Vagina (tissue), 2 donors: ENCODE measurements around the gene PSMD8.

Experiments used
- POLR2A ChIP-seq, 2 donors: fragments of 450-650 bp; IDR thresholded peaks; one replicate each; pipeline ENCODE4 v1.6.1; 2017; ENCODE audit warnings: antibody characterized with exemption in 2 of 2, mild to moderate bottlenecking in 2 of 2, moderate library complexity in 2 of 2
- POLR2AphosphoS5 ChIP-seq, 2 donors: sonication (generic); formaldehyde crosslinking; IDR thresholded peaks; one replicate each; pipeline ENCODE4 v1.9.0; 2017; ENCODE audit warnings: antibody characterized with exemption in 2 of 2, mild to moderate bottlenecking in 2 of 2, low read depth in 1 of 2; ENCODE audit not compliant: insufficient read depth in 1 of 2
- TF ChIP-seq, protein P1 (sequence below), 3 experiments: fragments of 450-650 bp in 2 of 3; fragments of 200-600 bp in 1 of 3; sonication (generic) in 1 of 3; IDR thresholded peaks; one replicate each; pipeline ENCODE4 v1.5.1; 2017 to 2019; ENCODE audit warnings: antibody characterized with exemption in 3 of 3, mild to moderate bottlenecking in 2 of 3, moderate library complexity in 2 of 3

DNA sequence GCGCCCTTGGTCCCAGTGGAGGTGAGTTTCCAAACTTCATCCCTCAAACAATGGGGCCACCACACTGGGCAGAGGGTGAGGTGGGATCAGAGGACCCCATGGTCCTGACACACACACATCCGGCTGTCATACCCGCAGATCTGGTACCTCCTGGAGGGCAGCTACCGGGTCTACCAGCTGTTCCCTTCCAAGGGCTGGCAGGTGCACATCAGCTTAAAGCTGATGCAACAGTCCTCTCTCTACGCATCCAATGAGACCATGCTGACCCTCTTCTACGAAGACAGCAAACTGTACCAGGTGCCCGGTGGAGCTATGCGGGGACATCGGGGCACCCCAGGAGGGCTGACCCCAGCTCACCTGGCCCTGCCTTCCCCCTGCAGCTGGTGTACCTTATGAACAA, 14.0 kb upstream of the PSMD8 start:
- TF ChIP-seq, protein P1, sequence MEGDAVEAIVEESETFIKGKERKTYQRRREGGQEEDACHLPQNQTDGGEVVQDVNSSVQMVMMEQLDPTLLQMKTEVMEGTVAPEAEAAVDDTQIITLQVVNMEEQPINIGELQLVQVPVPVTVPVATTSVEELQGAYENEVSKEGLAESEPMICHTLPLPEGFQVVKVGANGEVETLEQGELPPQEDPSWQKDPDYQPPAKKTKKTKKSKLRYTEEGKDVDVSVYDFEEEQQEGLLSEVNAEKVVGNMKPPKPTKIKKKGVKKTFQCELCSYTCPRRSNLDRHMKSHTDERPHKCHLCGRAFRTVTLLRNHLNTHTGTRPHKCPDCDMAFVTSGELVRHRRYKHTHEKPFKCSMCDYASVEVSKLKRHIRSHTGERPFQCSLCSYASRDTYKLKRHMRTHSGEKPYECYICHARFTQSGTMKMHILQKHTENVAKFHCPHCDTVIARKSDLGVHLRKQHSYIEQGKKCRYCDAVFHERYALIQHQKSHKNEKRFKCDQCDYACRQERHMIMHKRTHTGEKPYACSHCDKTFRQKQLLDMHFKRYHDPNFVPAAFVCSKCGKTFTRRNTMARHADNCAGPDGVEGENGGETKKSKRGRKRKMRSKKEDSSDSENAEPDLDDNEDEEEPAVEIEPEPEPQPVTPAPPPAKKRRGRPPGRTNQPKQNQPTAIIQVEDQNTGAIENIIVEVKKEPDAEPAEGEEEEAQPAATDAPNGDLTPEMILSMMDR (IDR thresholded peaks at IDR 0.05), result no peak
- TF ChIP-seq POLR2AphosphoS5 (IDR thresholded peaks at IDR 0.05; ENCODE audit: insufficient read depth in 1 of 2, low read depth in 1 of 2), result no peak
- no peak for TF ChIP-seq POLR2A (IDR thresholded peaks at IDR 0.05)
